Measurements from ENCODE around the gene SDCBP2.

DNA sequence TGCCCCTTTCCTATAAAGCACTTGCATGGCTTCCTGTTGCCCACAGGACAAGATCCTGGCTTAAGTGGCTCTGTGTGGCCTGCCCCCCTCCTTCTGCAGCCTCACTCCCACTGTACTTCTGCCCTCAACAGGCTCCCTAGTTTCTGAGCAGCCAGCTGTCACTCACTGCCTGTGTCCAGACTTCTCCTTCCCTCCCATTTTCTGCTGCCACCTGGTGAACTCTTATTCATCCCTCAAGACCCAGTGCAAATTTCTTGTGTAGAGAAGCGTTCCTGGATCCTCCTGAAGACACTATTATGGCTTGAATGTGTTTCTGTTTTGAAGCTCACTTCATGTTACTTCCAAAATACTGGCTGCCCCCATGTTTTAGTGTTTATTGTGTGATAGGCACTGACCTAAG lies 36.3 kb downstream of the SDCBP2 start:
- TF ChIP-seq MXI1 (IDR thresholded peaks at IDR 0.05; ENCODE audit: low read depth, low read length) (no peak), FOXJ3 (CRISPR knock-in tag; IDR thresholded peaks at IDR 0.05) (no peak), POLR2AphosphoS5 (IDR thresholded peaks at IDR 0.05; ENCODE audit: low read depth, low read length) (no peak), RAD21 (IDR thresholded peaks at IDR 0.05; ENCODE audit: low read length) (no peak)
- TF ChIP-seq, protein P1, sequence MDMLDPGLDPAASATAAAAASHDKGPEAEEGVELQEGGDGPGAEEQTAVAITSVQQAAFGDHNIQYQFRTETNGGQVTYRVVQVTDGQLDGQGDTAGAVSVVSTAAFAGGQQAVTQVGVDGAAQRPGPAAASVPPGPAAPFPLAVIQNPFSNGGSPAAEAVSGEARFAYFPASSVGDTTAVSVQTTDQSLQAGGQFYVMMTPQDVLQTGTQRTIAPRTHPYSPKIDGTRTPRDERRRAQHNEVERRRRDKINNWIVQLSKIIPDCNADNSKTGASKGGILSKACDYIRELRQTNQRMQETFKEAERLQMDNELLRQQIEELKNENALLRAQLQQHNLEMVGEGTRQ (IDR thresholded peaks at IDR 0.05; ENCODE audit: borderline replicate concordance, low read depth, low read length): no peak
- TF ChIP-seq, protein P2, sequence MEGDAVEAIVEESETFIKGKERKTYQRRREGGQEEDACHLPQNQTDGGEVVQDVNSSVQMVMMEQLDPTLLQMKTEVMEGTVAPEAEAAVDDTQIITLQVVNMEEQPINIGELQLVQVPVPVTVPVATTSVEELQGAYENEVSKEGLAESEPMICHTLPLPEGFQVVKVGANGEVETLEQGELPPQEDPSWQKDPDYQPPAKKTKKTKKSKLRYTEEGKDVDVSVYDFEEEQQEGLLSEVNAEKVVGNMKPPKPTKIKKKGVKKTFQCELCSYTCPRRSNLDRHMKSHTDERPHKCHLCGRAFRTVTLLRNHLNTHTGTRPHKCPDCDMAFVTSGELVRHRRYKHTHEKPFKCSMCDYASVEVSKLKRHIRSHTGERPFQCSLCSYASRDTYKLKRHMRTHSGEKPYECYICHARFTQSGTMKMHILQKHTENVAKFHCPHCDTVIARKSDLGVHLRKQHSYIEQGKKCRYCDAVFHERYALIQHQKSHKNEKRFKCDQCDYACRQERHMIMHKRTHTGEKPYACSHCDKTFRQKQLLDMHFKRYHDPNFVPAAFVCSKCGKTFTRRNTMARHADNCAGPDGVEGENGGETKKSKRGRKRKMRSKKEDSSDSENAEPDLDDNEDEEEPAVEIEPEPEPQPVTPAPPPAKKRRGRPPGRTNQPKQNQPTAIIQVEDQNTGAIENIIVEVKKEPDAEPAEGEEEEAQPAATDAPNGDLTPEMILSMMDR (IDR thresholded peaks at IDR 0.05): no peak
